Central memory CD4-positive, alpha-beta T cell (primary cell): ENCODE results near the gene HK2.
"Not testable (repeated sequence)": the region's sequence is repeated elsewhere in the genome, so short reads cannot be mapped to it uniquely, and the experiment has no call there.

ENCODE experiments used
- DNase-seq: peaks from one replicate; pipeline ENCODE4 v3.0.0; 2022

HK2 gene

DNA sequence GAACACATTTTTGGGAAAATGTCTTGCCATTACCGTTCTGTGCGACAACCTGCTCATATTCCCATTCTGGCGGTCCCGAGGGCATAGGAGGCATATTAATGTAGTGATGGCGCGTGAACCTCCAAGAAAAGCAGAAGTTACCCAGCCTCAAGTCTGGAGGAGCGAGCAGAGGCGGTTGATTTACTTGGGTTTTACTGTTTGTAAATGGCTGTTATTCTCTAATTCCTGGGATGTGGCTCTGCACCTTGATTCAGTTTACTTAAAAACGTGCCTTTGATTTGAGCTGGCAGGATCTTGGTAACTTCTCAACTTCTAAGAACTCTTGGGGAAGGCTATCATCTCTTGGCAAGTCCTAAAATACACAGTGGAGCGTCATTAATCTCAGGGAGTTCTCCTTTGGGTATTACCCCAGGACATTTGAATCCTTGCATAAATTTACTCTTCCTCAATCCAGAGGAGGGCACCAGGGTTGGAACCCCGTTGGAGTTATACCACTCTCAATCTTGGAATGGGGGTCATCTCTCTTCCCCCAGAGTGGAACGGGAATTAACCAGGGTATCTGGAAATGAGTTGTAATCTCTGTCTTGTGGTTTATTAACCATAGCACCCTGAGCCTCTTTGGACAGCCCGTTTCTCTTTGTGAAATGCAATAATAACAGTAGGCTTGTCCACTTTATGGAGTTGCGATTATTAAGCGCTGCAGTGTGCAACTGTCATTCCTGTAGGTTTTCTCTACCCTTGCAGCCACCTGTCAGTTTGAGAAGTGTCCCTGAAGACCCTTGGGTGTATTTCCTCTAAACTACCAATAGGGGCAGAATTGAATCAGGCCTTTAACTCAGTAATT lies 2.1 kb downstream of the HK2 start:
- peak; percentile 41 for DNase-seq

- DNase-seq, result no peak
Observed at GRCh38 chr2:74836675-74837401, 2.9 kb downstream of the HK2 start.

- DNase-seq, result no peak
Observed at GRCh38 chr2:74841641-74842040, 7.7 kb downstream of the HK2 start.

GRCh38 chr2:74843433-74843832 lies 9.5 kb downstream of the HK2 start:
- no peak for DNase-seq

- DNase-seq, result peak; percentile 39
Observed at GRCh38 chr2:74843899-74844298, 10.0 kb downstream of the HK2 start.

GRCh38 chr2:74844752-74845151 lies 10.8 kb downstream of the HK2 start:
- no peak for DNase-seq

GRCh38 chr2:74845217-74845751 lies 11.4 kb downstream of the HK2 start:
- peak; percentile 18 for DNase-seq

DNA sequence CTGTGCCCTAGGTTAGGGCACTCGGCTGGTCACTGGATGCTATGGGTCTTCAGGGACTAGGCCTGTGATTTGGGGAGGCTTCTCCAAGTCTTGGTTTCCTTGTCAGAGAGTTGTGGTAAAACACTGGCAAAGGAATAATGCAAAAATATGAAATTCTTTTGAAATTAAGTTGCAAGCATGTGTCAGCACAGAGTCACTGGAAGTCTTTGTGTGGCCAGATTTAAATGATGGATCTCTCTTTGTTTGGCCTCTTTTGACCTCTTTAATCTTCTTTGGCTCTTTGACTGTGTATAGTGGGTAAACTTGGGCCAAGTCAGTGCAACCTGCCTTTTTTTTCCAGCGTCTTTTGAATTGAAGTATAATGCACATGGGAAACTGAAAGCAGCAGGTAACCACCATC lies 12.1 kb downstream of the HK2 start:
- DNase-seq, result no peak

GRCh38 chr2:74846481-74846880 lies 12.6 kb downstream of the HK2 start:
- DNase-seq, result no peak

DNA sequence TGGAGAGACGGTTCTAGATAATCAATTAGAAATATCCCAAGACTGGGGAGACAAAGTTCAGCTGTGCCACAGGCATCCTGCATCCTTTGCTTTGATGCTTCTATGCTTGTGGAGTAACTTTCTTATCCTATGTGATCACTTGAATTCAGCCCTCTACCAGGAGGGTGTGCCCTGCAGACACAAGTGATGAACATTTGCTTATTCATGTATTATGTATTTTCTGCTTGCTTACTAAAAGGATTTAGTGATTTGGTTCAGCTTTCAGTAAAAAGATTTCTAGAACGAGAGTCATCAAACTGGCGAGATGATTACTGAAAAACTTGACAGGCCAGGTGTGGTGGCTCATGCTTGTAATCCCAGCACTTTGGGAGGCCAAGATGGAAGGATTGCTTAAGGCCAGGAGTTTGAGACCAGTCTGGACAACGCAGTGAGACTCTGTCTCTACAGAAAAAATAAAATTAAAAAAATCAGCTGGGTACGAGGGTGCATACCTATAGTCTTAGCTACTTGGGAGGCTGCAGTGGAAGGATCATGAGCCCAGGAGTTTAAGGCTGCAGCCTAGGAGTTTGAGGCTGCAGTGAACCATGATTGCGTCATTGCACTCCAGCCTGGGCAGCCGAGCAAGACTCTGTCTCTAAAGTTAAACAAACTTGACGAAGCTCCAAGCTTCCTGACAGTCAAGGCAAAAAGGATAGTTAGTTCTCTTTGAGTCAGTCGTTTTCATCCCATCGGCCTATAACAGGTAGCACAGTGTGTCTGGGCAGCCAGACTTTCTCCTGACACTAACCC lies 13.3 kb downstream of the HK2 start:
- no peak for DNase-seq

- peak; percentile 79 for DNase-seq
Observed at GRCh38 chr2:74849228-74849892, 15.4 kb downstream of the HK2 start.

DNA sequence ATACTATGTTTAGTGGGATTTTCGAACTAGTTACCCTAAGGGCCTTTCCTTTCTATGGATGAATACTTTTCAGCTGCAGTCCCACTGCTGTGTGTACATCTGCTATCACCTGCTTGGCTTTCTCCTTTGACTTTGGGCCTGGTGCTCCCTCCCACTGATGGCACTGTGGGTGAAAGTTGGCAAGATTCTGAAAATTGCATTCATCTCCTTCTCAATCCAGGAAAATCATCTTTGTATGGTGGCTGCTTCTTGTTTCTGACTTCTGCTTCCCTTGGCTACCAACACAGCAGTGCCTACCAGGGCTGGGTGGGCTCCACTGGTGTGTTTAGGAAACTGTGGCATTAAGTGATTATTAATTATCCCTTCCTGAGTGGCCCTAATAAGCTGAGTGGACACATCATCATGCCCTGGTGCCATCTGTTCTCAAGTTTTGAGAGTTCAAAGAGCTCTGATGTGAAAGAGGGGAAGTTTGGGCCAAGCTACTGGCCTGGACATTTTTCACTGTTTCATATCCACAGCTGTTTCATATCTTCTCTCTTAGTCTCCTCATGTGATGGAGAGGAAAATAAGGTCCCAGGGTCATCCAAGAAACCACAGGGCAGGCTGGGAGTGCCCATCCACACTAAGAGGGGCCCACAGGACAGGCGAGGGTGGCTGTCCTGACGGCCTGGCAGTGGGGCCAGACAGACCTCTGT lies 16.7 kb downstream of the HK2 start:
- DNase-seq, result no peak

- DNase-seq, result no peak
Observed at GRCh38 chr2:74851191-74851566, 17.3 kb downstream of the HK2 start.

DNA sequence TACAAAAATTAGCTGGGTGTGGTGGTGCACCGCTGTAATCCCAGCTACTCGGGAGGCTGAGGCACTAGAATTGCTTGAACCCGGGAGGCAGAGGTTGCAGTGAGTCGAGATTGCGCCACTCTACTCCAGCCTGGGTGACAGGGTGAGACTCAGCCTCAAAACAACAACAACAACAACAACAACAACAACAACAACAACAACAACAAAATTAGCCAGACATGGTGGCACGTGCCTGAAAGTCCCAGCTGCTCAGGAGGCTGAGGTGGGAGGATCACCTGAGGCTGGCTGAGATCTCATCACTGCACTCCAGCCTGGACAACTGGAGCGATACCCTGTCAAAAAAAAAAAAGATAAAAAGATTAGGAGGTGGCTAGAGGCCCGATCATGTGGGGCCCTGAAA lies 19.4 kb downstream of the HK2 start:
- DNase-seq, result not testable (repeated sequence)

- DNase-seq, result no peak
Observed at GRCh38 chr2:74854401-74854800, 20.5 kb downstream of the HK2 start.

DNA sequence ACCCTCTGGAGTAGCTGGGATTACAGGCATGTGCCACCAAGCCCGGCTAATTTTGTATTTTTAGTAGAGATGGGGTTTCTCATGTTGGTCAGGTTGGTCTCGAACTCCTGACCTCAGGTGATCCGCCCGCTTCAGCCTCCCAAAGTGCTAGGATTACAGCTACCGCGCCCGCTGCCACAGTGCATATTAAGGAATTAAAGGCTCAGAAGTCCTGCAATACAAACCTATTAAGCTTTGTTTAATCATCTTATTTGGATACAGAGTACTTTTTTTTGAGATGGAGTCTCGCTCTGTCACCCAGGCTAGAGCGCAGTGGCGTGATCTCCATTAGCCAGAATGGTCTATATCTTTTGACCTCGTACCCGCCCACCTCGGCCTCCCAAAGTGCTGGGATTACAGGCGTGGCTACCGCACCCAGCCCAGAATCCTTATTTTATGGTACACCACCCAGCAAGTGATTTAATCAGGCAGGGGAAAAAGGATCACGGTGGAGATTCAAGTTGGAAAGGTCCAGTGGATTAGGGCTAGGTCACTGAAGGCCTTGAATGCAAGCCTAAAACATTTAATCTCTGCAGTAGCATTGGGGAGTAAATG lies 21.3 kb downstream of the HK2 start:
- DNase-seq, result not testable (repeated sequence)

DNA sequence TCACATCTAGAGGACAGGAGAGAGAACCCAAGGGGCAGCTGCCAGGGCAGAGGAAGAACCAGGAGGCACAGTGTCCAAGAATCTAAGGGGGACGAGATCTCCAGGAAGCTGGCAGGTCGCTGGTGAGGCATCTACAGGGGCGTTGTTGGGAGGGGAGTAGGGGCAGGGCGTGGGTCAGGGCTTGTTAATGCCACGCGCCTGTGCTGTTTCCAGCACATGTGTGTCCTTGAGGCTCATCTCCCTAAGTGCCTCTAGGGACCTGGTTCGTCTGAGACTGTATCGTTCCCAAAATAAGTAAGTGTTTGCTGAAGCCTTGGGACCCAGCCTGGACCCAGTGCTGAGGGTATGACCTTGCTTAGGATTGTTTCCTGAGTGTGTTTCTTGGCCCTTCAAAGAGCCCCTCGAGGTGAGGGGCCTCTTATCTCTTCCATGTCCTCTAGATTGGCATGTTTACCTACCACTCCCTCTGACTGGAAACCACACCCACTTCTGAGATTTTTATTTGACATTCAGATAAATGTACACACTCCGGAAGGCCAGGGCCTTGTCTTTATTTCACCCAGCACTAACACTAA lies 22.2 kb downstream of the HK2 start:
- no peak for DNase-seq

DNA sequence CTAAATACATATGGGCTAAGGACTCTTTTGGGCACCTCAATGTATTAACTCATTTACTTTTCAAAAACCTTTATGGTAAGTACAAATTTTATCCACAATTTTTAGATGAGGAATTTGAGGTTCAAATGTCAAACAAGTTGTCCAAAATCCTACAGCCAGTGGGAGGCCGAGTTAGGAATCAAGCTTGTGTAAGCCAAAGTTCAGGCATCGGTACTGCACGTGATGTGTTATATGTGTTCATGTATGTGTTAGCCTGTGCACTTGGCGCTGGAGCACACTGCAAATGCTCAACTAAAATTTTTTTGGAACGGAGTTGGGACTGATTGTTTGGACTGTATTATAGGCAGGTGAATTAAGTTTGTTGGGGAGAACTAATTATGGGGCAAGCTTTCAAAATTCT lies 22.7 kb downstream of the HK2 start:
- DNase-seq, result no peak

DNA sequence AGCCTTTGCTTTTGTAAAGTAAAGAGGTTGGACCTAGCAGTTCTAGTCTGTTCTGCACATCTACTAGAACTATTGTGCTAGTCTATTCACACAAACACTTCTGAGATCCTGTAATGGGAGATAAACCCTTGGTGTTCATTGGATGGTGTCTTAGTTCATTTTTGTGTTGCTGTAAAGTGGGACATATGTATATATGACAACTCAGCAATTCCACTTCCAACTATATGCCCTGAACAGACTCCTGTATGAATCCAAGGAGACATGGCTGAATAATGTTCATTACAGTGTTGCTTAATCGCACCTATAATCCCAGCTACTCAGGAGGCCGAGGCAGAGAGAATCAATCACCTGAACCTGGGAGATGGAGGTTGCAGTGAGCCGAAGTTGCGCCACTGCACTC lies 23.3 kb downstream of the HK2 start:
- DNase-seq, result no peak

DNA sequence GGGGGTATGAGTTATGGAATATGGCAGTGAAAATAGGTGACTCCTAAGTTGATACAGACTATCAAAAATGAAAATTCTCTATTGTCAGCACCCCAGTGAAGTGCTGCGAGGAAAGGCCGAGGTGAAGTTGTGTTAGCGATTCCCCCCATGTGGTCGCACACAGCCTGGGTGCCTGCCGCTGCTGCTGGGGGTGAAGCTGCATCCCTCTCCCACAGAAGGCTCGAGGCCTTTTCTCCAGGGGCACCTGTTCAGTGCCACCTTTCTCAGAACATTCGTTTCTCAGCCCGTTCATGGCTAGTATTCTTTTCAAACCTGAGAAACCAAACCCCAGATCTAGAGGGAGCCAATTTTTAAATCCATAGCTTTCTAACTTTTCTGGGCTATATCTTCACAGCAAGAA lies 23.8 kb downstream of the HK2 start:
- no peak for DNase-seq

- no peak for DNase-seq
Observed at GRCh38 chr2:74858281-74858680, 24.4 kb downstream of the HK2 start.
